IMR-90 (cell line): Measurements from ENCODE around the gene BRS3. TPM values are rescaled to one million over a fixed set of nuclear protein-coding genes. Genes with fewer than 3 reads are reported as not detected.

Experiments used
- ATAC-seq: fragments of 200-7000 bp; cut with Tn5 transposase; 2 replicates; pipeline ENCODE4 v1.9.1; 2020; ENCODE audit warnings: low read depth, mild to moderate bottlenecking, moderate library complexity
- BruUV-seq: library from RNA; stranded (reverse); fragments of 400-500 nt; replicated peaks from 2 replicates; lab custom pipeline; 2021; lab: Mats Ljungman, UMichigan
- CTCF ChIA-PET: fragments of 300-600 bp; formaldehyde crosslinking; extraction: SDS; loops from one replicate; lab custom pipeline; 2021; ENCODE audit warnings: antibody characterized with exemption; lab: Yijun Ruan, JAX
- POLR2A ChIA-PET: fragments of 300-600 bp; sonication (Branson Sonifier 250); formaldehyde crosslinking; loops from one replicate; lab custom pipeline; 2022; ENCODE audit warnings: antibody characterized with exemption; ENCODE audit not compliant: unreplicated experiment; lab: Charles Lee
- DNase-seq: peaks from one replicate; pipeline ENCODE4 v3.0.0; 2013
- H2AFZ ChIP-seq: replicated peaks from 2 replicates; pipeline ENCODE3; 2013; ENCODE audit warnings: low read length, mild to moderate bottlenecking; ENCODE audit not compliant: poor library complexity
- H2AK5ac ChIP-seq: 2 replicates; pipeline ENCODE4 v1.6.1; 2013; ENCODE audit warnings: low read depth, low read length, inconsistent platforms
- H2AK9ac ChIP-seq: replicated peaks from 2 replicates; pipeline ENCODE3; 2013; ENCODE audit warnings: mild to moderate bottlenecking, low read depth, low read length, moderate library complexity; ENCODE audit not compliant: poor library complexity
- H2BK120ac ChIP-seq: 2 replicates; pipeline ENCODE4 v1.6.1; 2013; ENCODE audit warnings: low read depth, low read length, inconsistent platforms
- H2BK15ac ChIP-seq: 3 replicates; pipeline ENCODE4 v1.6.1; 2013; ENCODE audit warnings: low read depth, low read length, inconsistent platforms
- H2BK20ac ChIP-seq: 2 replicates; pipeline ENCODE4 v1.6.1; 2013; ENCODE audit warnings: low read depth, mild to moderate bottlenecking, inconsistent platforms, low read length, moderate library complexity
- H2BK5ac ChIP-seq: 2 replicates; pipeline ENCODE4 v1.6.1; 2013; ENCODE audit warnings: mild to moderate bottlenecking, low read depth, low read length, inconsistent platforms; ENCODE audit not compliant: poor library complexity, severe bottlenecking
- H3K14ac ChIP-seq: replicated peaks from 2 replicates; pipeline ENCODE4 v1.6.1; 2013; ENCODE audit warnings: low read depth, low read length, inconsistent platforms
- H3K18ac ChIP-seq: 2 replicates; pipeline ENCODE4 v1.6.1; 2013; ENCODE audit warnings: low read depth, low read length, control low read depth
- H3K23ac ChIP-seq: 2 replicates; pipeline ENCODE4 v1.6.1; 2013; ENCODE audit warnings: low read depth, low read length, inconsistent platforms
- H3K27ac ChIP-seq: 2 replicates; pipeline ENCODE4 v1.5.1; 2013; ENCODE audit warnings: mild to moderate bottlenecking, control low read depth, low read length; ENCODE audit not compliant: insufficient read depth
- H3K27me3 ChIP-seq: 2 replicates; pipeline ENCODE4 v1.6.1; 2013; ENCODE audit warnings: low read length; ENCODE audit not compliant: control insufficient read depth, insufficient read depth
- H3K36me3 ChIP-seq: 2 replicates; pipeline ENCODE4 v1.6.1; 2013; ENCODE audit warnings: low read length, mixed read lengths; ENCODE audit not compliant: control insufficient read depth, insufficient read depth
- H3K4ac ChIP-seq: 2 replicates; pipeline ENCODE4 v1.6.1; 2013; ENCODE audit warnings: low read depth, low read length, inconsistent platforms
- H3K4me1 ChIP-seq: 2 replicates; pipeline ENCODE4 v1.6.1; 2013; ENCODE audit warnings: low read length, mixed read lengths; ENCODE audit not compliant: control insufficient read depth, insufficient read depth
- H3K4me2 ChIP-seq: 2 replicates; pipeline ENCODE4 v1.6.1; 2013; ENCODE audit warnings: low read depth, mild to moderate bottlenecking, control low read depth, low read length, moderate library complexity
- H3K4me3 ChIP-seq: 2 replicates; pipeline ENCODE4 v1.5.1; 2013; ENCODE audit warnings: low read depth, mild to moderate bottlenecking, control low read depth, low read length, moderate library complexity; ENCODE audit not compliant: insufficient read depth
- H3K56ac ChIP-seq: 2 replicates; pipeline ENCODE4 v1.6.1; 2013; ENCODE audit warnings: low read length, inconsistent platforms; ENCODE audit not compliant: insufficient read depth; ENCODE audit errors: extremely low read depth
- H3K79me1 ChIP-seq, 2 experiments: 2 replicates each; pipeline ENCODE4 v1.6.1; 2013; ENCODE audit warnings: low read length in 2 of 2, inconsistent platforms in 1 of 2, low read depth in 1 of 2
- H3K9ac ChIP-seq: 2 replicates; pipeline ENCODE4 v1.6.1; 2013; ENCODE audit warnings: low read depth, low read length, control low read depth
- H3K9me1 ChIP-seq: 2 replicates; pipeline ENCODE4 v1.6.1; 2013; ENCODE audit warnings: low read length, inconsistent platforms; ENCODE audit not compliant: insufficient read depth
- H3K9me3 ChIP-seq: 2 replicates; pipeline ENCODE4 v1.6.1; 2013; ENCODE audit warnings: low read length; ENCODE audit not compliant: control insufficient read depth, insufficient read depth
- H4K20me1 ChIP-seq: 2 replicates; pipeline ENCODE4 v1.6.1; 2013; ENCODE audit warnings: low read length, inconsistent platforms; ENCODE audit not compliant: insufficient read depth
- H4K5ac ChIP-seq: 2 replicates; pipeline ENCODE4 v1.6.1; 2013; ENCODE audit warnings: mild to moderate bottlenecking, low read depth, low read length, control low read depth
- H4K8ac ChIP-seq, 2 experiments: 2 replicates each; pipeline ENCODE4 v1.6.1; 2013; ENCODE audit warnings: low read depth in 2 of 2, low read length in 2 of 2, control low read depth in 1 of 2, inconsistent platforms in 1 of 2
- H4K91ac ChIP-seq: 2 replicates; pipeline ENCODE4 v1.6.1; 2013; ENCODE audit warnings: low read depth, low read length, inconsistent platforms; ENCODE audit not compliant: insufficient read depth
- CEBPB ChIP-seq: IDR thresholded peaks from 2 replicates; pipeline ENCODE4 v1.6.1; 2012; ENCODE audit warnings: low read depth, low read length, improper control_type of control experiment
- CHD1 ChIP-seq: IDR thresholded peaks from 2 replicates; pipeline ENCODE4 v1.6.1; 2012; ENCODE audit warnings: low read depth, low read length, improper control_type of control experiment
- SMC3 ChIP-seq: fragments of 150-350 bp; IDR thresholded peaks from 2 replicates; pipeline ENCODE4 v1.6.1; 2016; ENCODE audit warnings: low read depth, mild to moderate bottlenecking, antibody characterized with exemption, low read length, moderate library complexity
- WGBS, 2 experiments: methylation state at CpG; one replicate each; pipeline versions ENCODE4 v1.1.5 to v1.1.7; 2013; ENCODE audit warnings: missing lambda C conversion rate in 2 of 2; ENCODE audit not compliant: insufficient read length in 1 of 2; ENCODE audit errors: extremely low coverage in 2 of 2; 5-methylcytosine and 5-hydroxymethylcytosine counted together
- dilution Hi-C: fragments of 300-500 bp; cut with HindIII; formaldehyde crosslinking; loops from one replicate; pipeline ENCODE4 v1.14.3; 2018; ENCODE audit warnings: low sequenced_read_pairs; ENCODE audit not compliant: unreplicated experiment
- in situ Hi-C: fragments of 300-500 bp; cut with MboI; formaldehyde crosslinking; loops from 3 replicates; pipeline ENCODE4 v1.14.3; 2019; ENCODE audit warnings: low sequenced_read_pairs, inconsistent platforms, mixed read lengths
- intact Hi-C: fragments of 100-400 bp; cut with micrococcal nuclease; formaldehyde crosslinking; loops from 2 replicates; pipeline ENCODE4 v1.10.0; 2022
- polyA plus RNA-seq, 3 experiments: library from polyadenylated mRNA; depleted of rRNA; stranded (reverse); fragments of >200 nt; gene quantifications; 2 replicates each; pipeline ENCODE4 v1.2.3, GENCODE V29; 2012; ENCODE audit warnings: low replicate concordance in 1 of 3
- total RNA-seq: library from RNA; depleted of rRNA; stranded (reverse); fragments of >200 nt; gene quantifications from 2 replicates; pipeline ENCODE4 v1.2.3, GENCODE V29; 2012

The BRS3 gene
- total and polyA plus RNA-seq, 2 of the 4 experiments (the other 2 are of a cell fraction), result not detected

- dilution Hi-C loops, result no loop called here
- Histone ChIP-seq H3K4ac (no peak overlapping the region), H3K4me2 (no peak overlapping the region), H4K5ac (no peak overlapping the region), H3K9me3 (no peaks in the 10 kb centered on the region), H2AFZ (no peak overlapping the region), H3K79me1 (no peaks in the 10 kb centered on the region), H3K56ac (no peak overlapping the region), H3K27me3 (peaks cover 7% of the 10 kb centered on the region), H3K4me1 (no peaks in the 10 kb centered on the region), H3K9ac (no peak overlapping the region), H2BK5ac (no peak overlapping the region), H3K36me3 (no peaks in the 10 kb centered on the region), H2BK15ac (no peak overlapping the region), H2BK120ac (no peak overlapping the region), H2AK9ac (no peak overlapping the region), H4K91ac (no peak overlapping the region), H3K14ac (no peak overlapping the region), H3K18ac (no peak overlapping the region), H3K27ac (no peak overlapping the region), H4K8ac (no peak overlapping the region), H3K9me1 (no peaks in the 10 kb centered on the region), H4K20me1 (no peaks in the 10 kb centered on the region), H3K4me3 (no peak overlapping the region), H3K23ac (no peak overlapping the region), H2BK20ac (no peak overlapping the region), H2AK5ac (no peak overlapping the region)
- in situ Hi-C loops, result no loop called here
- CTCF ChIA-PET, result no interaction called here
- DNase-seq (no peak), ATAC-seq (no peak)
- WGBS, 2 experiments, result no CpG with 5 or more reads among the region's 2 CpGs
- POLR2A ChIA-PET, result no interaction called here
- no TSS peak for BruUV-seq
- intact Hi-C loops, result no loop called here
- TF ChIP-seq SMC3, result no peak
- no peak for TF ChIP-seq CHD1
- TF ChIP-seq CEBPB, result no peak
These were observed 46.4 kb downstream of the BRS3 start for GRCh38 chrX:136534131-136534530.
